B cell (primary cell): ENCODE data around the gene PHF21A. TPM values are rescaled to one million over a fixed set of nuclear protein-coding genes. Genes with fewer than 3 reads are reported as not detected.

Experiments used
- ATAC-seq: fragments of 200-7000 bp; cut with Tn5 transposase; one replicate; pipeline ENCODE4 v1.10.0; 2021; ENCODE audit warnings: low read depth, mild to moderate bottlenecking, moderate number of reproducible peaks, moderate library complexity
- CTCF ChIA-PET: fragments of 350-600 bp; sonication (Branson Sonifier 250); formaldehyde crosslinking; loops from one replicate; lab custom pipeline; 2021; ENCODE audit warnings: antibody characterized with exemption, inconsistent platforms; lab: Charles Lee
- POLR2A ChIA-PET: fragments of 350-600 bp; sonication (Branson Sonifier 250); formaldehyde crosslinking; loops from one replicate; lab custom pipeline; 2021; ENCODE audit warnings: antibody characterized with exemption; lab: Charles Lee
- DNase-seq: peaks from one replicate; pipeline ENCODE4 v3.0.0; 2013
- H2AFZ ChIP-seq: 2 replicates; pipeline ENCODE4 v1.6.1; 2012; ENCODE audit warnings: mild to moderate bottlenecking, low read depth, low read length; ENCODE audit not compliant: insufficient read depth, poor library complexity, severe bottlenecking
- H3K27ac ChIP-seq, 2 donors: 1 replicate in 1 of 2; 2 replicates in 1 of 2; pipeline ENCODE4 v1.5.1; 2012 to 2013; ENCODE audit warnings: low read length in 2 of 2, mild to moderate bottlenecking in 2 of 2, moderate library complexity in 1 of 2
- H3K27me3 ChIP-seq, 4 experiments: fragments of 200-600 bp in 1 of 4; sonication (generic) in 1 of 4; replicated peaks in 1 of 4; 1 replicate in 2 of 4; 2 replicates in 2 of 4; pipeline versions ENCODE4 v1.6.1 to v1.7.0; 2013 to 2016; ENCODE audit warnings: low read length in 3 of 4, mild to moderate bottlenecking in 2 of 4, mixed read lengths in 1 of 4, moderate library complexity in 1 of 4; ENCODE audit not compliant: insufficient read depth in 4 of 4, control insufficient read depth in 3 of 4; ENCODE audit errors: control extremely low read depth in 1 of 4
- H3K36me3 ChIP-seq, 2 experiments: replicated peaks in 1 of 2; 1 replicate in 1 of 2; 2 replicates in 1 of 2; pipeline versions ENCODE4 v1.6.1 to v1.7.1; 2013; ENCODE audit warnings: low read length in 1 of 2; ENCODE audit not compliant: insufficient read depth in 2 of 2, control insufficient read depth in 1 of 2; ENCODE audit errors: control extremely low read depth in 1 of 2, extremely low read depth in 1 of 2
- H3K4me1 ChIP-seq, 2 donors: fragments of 200-600 bp in 1 of 2; sonication (generic) in 1 of 2; 1 replicate in 1 of 2; 2 replicates in 1 of 2; pipeline versions ENCODE4 v1.5.1 to v1.6.1; 2013 to 2017; ENCODE audit warnings: low read length in 2 of 2; ENCODE audit not compliant: control insufficient read depth in 2 of 2, insufficient read depth in 2 of 2
- H3K4me2 ChIP-seq: replicated peaks from 2 replicates; pipeline ENCODE3; 2012; ENCODE audit warnings: mild to moderate bottlenecking, low read depth, low read length; ENCODE audit not compliant: poor library complexity, severe bottlenecking
- H3K4me3 ChIP-seq, 5 experiments: fragments of 200-600 bp in 1 of 5; sonication (generic) in 1 of 5; 1 replicate in 3 of 5; 2 replicates in 2 of 5; pipeline versions ENCODE4 v1.5.1 to v1.7.0; 2011 to 2016; ENCODE audit warnings: low read length in 4 of 5, mild to moderate bottlenecking in 4 of 5, low read depth in 2 of 5, control low read depth in 1 of 5, moderate library complexity in 1 of 5; ENCODE audit not compliant: insufficient read depth in 1 of 5; ENCODE audit errors: control extremely low read depth in 1 of 5, extremely low read depth in 1 of 5
- H3K79me2 ChIP-seq: fragments of 200-600 bp; sonication (generic); one replicate; pipeline ENCODE4 v1.6.0; 2016; ENCODE audit warnings: low read length; ENCODE audit not compliant: control insufficient read depth, insufficient read depth
- H3K9ac ChIP-seq: fragments of 200-600 bp; sonication (generic); 2 replicates; pipeline ENCODE4 v1.6.1; 2017; ENCODE audit warnings: mild to moderate bottlenecking, low read length, moderate library complexity
- H3K9me3 ChIP-seq, 3 donors: one replicate each; pipeline versions ENCODE4 v1.6.1 to v1.7.1; 2013; ENCODE audit warnings: low read length in 2 of 3; ENCODE audit not compliant: control insufficient read depth in 2 of 3, insufficient read depth in 1 of 3; ENCODE audit errors: control extremely low read depth in 1 of 3
- H4K20me1 ChIP-seq: 2 replicates; pipeline ENCODE4 v1.6.0; 2012; ENCODE audit warnings: mild to moderate bottlenecking, low read length; ENCODE audit not compliant: insufficient read depth, control insufficient read depth, poor library complexity, severe bottlenecking
- H3K27ac Mint-ChIP-seq: one replicate; pipeline ENCODE4 v1.8.0; 2021; ENCODE audit warnings: mixed read lengths
- H3K27me3 Mint-ChIP-seq: one replicate; pipeline ENCODE4 v1.8.0; 2021; ENCODE audit warnings: mixed read lengths
- H3K4me1 Mint-ChIP-seq: one replicate; pipeline ENCODE4 v1.8.0; 2021; ENCODE audit warnings: mixed read lengths
- H3K4me3 Mint-ChIP-seq: one replicate; pipeline ENCODE4 v1.8.0; 2021; ENCODE audit warnings: mixed read lengths
- H3K9me3 Mint-ChIP-seq: one replicate; pipeline ENCODE4 v1.8.0; 2022; ENCODE audit warnings: mixed read lengths; ENCODE audit not compliant: insufficient read depth
- CTCF ChIP-seq: fragments of 200-600 bp; IDR thresholded peaks from one replicate; pipeline ENCODE4 v1.8.0; 2022; ENCODE audit warnings: antibody characterized with exemption, mild to moderate bottlenecking
- EZH2 ChIP-seq: IDR thresholded peaks from 2 replicates; pipeline ENCODE4 v1.6.1; 2012; ENCODE audit warnings: borderline replicate concordance, low read depth, mild to moderate bottlenecking, moderate library complexity, low read length; ENCODE audit not compliant: insufficient read depth, poor library complexity, severe bottlenecking
- WGBS: methylation state at CpG from one replicate; pipeline ENCODE4 v1.1.5; 2013; ENCODE audit warnings: missing lambda C conversion rate; ENCODE audit not compliant: insufficient coverage; 5-methylcytosine and 5-hydroxymethylcytosine counted together
- intact Hi-C: fragments of 100-400 bp; cut with micrococcal nuclease; formaldehyde crosslinking; loops from one replicate; pipeline ENCODE4 v1.10.0; 2022
- polyA plus RNA-seq: library from polyadenylated mRNA; depleted of rRNA; stranded (reverse); fragments of >200 nt; gene quantifications from 2 replicates; pipeline ENCODE4 v1.2.3, GENCODE V29; 2012
- total RNA-seq, 2 donors: library from RNA; stranded (reverse); fragments of 120-200 nt in 1 of 2; gene quantifications; 1 replicate in 1 of 2; 2 replicates in 1 of 2; pipeline versions ENCODE4 v1.2.3 to v1.2.4, GENCODE V29; 2013 to 2022

Gene PHF21A
- total and polyA plus RNA-seq, 2 donors (not counting 1 experiment from before 2014, with no cell fraction given) = 41.9 to 103 TPM

GRCh38 chr11:46045811-46046210 lies 75.4 kb downstream of the PHF21A start:
- DNase-seq (no peak), ATAC-seq (no peak)
- Mint-ChIP-seq H3K4me1 (peaks cover 13% of the 10 kb centered on the region), H3K9me3 (no peaks in the 10 kb centered on the region), H3K27me3 (no peaks in the 10 kb centered on the region), H3K27ac (no peak overlapping the region), H3K4me3 (no peak overlapping the region)
- no peak overlapping the region for H3K4me3 ChIP-seq
- WGBS = no CpG with 5 or more reads among the region's 1 CpG
- H3K9ac ChIP-seq = no peak overlapping the region
- H3K36me3 ChIP-seq = peaks cover 0 to 8% of the 10 kb centered on the region in 2 experiments
- no peaks in the 10 kb centered on the region for H3K27me3 ChIP-seq
- H3K9me3 ChIP-seq = peaks cover 0 to 4% (median 0%) of the 10 kb centered on the region in 3 donors
- peaks cover 0 to 2% of the 10 kb centered on the region in 2 donors for H3K4me1 ChIP-seq
- intact Hi-C loops = no loop called here
- peaks cover 4% of the 10 kb centered on the region for H3K79me2 ChIP-seq
- POLR2A ChIA-PET = no interaction called here
- no peak overlapping the region for H3K4me2 ChIP-seq
- H3K27ac ChIP-seq = no peak overlapping the region
- peaks cover 6% of the 10 kb centered on the region for H4K20me1 ChIP-seq
- H2AFZ ChIP-seq = no peak overlapping the region
- TF ChIP-seq CTCF = no peak
- no peak for TF ChIP-seq EZH2
- CTCF ChIA-PET = no interaction called here

GRCh38 chr11:46044601-46045000 lies 76.7 kb downstream of the PHF21A start:
- WGBS = 100% methylated on average over 1 of the region's 2 CpGs
- Histone ChIP-seq H2AFZ (no peak overlapping the region), H3K36me3 (peaks cover 1 to 8% of the 10 kb centered on the region in 2 experiments), H3K4me1 (peaks cover 0 to 3% of the 10 kb centered on the region in 2 donors), H3K27me3 (no peaks in the 10 kb centered on the region), H3K79me2 (peaks cover 4% of the 10 kb centered on the region), H4K20me1 (peaks cover 6% of the 10 kb centered on the region), H3K9me3 (peaks cover 0 to 4% (median 0%) of the 10 kb centered on the region in 3 donors), H3K9ac (no peak overlapping the region), H3K27ac (no peak overlapping the region), H3K4me2 (no peak overlapping the region), H3K4me3 (no peak overlapping the region)
- Mint-ChIP-seq H3K27ac (no peak overlapping the region), H3K4me3 (no peak overlapping the region), H3K27me3 (no peaks in the 10 kb centered on the region), H3K9me3 (no peaks in the 10 kb centered on the region), H3K4me1 (peaks cover 18% of the 10 kb centered on the region)
- TF ChIP-seq CTCF = no peak
- no peak for TF ChIP-seq EZH2
- ChIA-PET POLR2A (no interaction called here), CTCF (no interaction called here)
- DNase-seq (no peak), ATAC-seq (no peak)
- intact Hi-C loops = no loop called here
